GOT3 (cell line): ENCODE data around the gene BCDIN3D.

Experiments
- DNase-seq: peaks from one replicate; lab custom pipeline; 2025; ENCODE audit warnings: mixed read lengths; lab: John Stamatoyannopoulos, UW

The BCDIN3D gene

DNA sequence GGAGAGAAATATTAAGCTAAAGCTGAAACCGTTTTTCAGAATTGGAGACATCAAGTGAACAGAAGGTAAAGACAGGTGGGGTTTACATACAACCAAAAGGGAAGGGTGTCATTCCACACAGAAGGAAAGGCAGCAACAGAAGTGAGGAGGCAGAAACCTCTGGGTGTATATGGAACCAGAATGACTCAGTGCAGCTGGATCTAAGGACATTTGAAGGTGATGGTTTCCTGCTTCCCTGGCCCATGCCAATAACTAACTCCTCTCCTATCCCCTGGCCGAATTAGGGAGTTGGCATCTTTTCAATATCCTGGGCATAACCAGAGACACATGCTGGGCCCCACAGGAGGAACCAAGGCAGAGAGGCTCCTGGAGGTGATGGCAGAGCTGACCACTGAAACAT is 23.1 kb downstream of the BCDIN3D start:
- no peak for DNase-seq

DNA sequence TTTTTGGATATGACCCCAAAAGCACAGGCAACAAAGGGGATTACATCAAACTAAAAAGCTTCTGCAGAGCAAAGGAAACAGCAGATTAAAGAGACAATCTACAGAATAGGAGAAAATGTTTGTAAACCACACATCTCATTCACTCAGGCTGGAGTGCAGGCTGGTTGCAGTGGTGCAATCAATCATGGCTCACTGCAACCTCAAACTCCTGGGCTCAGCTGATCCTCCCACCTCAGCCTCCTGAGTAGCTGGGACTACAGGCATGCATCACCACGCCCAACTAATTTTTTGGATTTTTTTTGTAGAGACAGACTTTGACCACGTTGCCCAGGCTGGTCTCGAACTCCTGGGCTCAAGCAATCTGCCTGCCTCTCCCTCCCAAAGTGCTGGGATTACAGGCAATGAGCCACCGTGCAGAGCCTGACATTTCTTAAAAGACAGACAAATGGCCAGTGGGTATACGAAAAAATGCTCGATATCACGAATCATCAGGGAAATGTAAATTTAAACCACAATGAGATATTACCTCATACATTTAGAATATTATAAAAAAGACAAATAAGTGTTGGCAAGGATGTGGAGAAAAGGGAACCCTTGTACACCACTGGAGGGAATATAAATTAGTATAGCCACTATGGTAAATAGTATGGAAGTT is 24.5 kb downstream of the BCDIN3D start:
- DNase-seq, result no peak

DNA sequence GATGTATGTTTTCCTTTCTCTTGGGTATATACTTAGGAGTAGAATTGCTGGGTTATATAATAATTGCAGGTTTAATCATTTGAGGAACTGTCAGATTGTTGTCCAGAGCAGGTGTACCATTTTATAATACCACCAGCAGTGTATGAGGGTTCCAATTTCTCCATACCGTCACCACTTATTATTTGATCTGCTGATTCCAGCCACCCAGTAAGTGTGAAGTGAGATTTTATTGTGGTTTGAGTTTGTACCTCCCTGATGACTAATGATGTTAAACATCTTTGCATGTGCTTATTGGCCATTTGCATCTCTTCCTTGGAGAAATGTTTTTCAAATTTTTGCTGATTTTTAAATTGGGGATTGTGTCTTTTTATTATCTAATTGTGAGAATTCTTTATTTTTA is 29.8 kb downstream of the BCDIN3D start:
- no peak for DNase-seq

DNA sequence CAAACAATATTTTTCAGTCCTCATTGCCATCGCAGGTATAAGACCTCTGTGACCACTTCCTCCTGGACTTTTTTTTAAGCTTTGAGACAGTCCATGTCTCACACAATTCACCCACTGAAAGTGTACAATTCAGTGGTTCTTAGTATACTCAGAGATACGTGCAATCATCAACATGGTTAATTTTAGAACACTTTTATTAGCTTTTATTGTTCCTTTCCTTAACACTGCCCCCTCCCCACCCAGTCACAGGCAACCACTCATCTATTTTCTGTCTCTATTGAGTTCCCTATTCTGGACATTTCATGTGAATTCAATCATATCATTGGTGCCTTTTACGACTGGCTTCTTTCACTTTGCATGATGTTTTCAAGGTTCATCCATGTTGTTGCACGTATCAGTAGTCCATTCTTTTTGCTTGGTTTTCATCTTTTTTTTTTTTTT is 30.9 kb downstream of the BCDIN3D start:
- DNase-seq, result no peak

- DNase-seq, result no peak
Measured at GRCh38 chr12:49811136-49811535, 31.8 kb downstream of the BCDIN3D start.

GRCh38 chr12:49809906-49810389 is 33.0 kb downstream of the BCDIN3D start:
- no peak for DNase-seq

GRCh38 chr12:49809381-49809905 is 33.5 kb downstream of the BCDIN3D start:
- DNase-seq, result no peak

GRCh38 chr12:49808686-49809380 is 34.1 kb downstream of the BCDIN3D start:
- DNase-seq, result no peak

GRCh38 chr12:49807991-49808580 is 34.8 kb downstream of the BCDIN3D start:
- DNase-seq, result no peak

DNA sequence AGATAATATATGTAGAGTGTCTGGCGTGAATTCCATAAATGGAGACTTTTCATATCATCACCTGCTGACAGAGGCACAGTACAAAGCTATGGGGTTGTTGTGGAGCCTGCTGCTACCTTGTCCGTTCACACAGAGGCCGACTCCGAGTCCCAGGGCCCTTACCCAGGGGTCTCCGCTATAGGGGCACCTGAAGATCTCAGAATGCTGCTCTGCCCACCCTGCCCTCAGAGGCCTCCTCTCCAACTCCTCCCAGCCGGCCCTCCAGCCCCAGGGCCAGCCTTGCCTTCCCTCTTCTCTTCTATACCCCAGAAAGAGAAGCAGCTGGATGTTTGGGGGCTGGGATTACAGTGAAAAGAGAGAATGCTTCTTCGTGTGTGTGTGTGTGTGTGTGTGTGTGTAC is 36.0 kb downstream of the BCDIN3D start:
- no peak for DNase-seq

DNA sequence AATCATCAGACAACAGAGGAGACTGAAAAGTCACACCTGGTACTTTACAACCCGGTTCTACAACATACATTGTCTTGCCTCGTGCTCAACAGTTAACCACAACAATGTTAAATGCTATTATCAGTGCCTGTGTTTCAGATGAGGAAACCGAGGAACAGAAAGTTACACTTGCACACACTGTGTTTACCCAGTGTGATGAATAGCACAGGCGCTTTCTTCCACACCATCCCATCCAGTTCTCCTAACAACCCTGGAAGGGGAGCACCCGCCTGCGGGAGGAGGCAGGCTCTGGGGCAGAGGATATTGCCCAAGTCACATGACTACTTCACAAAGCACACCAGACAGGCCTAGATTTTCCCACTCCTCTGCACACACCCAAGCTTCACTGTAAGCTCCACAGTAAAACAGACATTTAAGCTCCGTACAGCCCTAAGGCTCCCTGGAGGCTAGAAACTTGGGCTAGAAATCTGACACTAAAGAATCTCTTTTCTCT is 36.5 kb downstream of the BCDIN3D start:
- DNase-seq, result no peak

DNA sequence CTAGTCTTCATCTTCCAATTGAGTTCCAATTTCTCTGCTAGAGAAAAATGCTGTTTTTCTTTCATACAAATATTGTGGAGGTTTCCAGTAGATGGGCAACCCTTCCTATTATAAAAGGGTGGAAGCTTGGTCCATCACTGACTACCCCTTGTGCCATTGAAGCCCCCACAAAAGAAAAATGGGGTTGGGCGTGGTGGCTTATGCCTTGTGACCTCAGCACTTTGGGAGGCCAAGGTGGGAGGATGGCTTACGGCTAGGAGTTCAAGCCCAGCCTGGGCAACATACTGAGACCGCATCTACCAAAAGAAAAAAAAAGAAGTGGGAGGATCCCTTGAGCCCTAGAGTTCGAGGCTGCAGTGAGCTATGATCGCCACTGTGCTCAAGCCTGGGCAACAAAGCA is 37.5 kb downstream of the BCDIN3D start:
- DNase-seq, result no peak

DNA sequence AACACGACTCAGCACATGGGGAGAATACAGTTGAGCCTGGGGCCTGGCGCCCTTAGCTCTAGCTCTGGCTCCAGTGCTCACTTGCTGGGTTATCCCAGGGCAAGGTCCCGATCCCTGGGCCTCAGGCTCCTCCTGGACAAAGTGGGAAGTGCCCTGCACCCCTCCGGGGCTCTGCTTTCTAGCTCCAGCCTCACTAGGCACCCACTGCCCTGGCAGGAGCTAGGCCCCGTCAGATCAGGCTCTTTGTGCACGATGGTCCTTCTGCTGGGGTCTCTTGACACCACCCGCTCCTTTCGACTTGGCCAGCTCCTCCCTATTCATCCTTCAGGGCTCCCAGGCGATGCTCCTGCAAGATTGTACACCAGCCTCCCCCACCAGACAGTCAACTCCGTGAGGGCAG is 38.1 kb downstream of the BCDIN3D start:
- DNase-seq, result no peak

- DNase-seq, result no peak
Measured at GRCh38 chr12:49803693-49804450, 39.0 kb downstream of the BCDIN3D start.

DNA sequence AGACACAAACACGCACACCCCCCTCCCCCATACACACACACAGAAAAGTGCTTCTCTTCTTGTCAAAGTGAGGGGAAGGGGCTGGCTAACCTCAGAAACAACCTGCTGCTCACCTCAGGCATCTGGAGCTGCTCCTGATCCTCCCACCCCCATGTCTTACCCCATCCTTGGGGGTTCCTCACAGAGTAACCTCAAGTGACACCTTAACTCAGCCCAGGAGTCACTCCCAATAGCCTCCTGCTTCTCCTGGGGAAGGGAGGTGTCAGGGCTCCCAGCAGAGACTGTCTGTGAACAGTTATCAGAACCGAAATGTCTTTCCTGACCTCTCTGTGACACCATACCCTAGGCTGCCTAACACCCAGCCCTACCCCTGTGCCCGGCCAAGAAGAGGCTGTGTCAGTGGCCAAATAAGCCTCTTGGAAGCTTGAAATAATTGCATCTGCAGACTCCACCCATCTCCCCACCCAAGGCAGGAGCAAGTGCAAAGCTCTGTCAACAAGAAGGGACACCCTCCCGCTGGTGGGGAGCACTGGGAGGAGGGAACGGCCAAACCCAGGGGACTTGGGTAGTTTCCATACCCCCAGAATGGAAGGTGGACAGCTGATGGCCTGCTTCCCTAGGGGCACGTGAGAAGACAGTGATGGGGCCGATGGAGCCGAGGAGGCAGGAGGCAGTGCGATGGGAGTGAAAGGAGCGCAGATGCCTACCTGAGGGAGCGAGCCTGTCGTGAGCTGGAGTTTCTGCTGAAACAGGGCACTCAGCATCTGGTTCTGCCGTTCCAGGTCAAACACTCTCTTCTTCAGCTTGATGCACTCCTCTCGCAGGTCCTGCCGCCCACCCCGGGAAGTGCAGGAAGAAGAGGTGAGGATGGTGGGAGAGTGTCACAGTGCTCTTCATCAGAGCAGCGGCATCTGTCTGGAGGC is 41.5 kb downstream of the BCDIN3D start:
- no peak for DNase-seq

- DNase-seq, result no peak
Measured at GRCh38 chr12:49800421-49801140, 42.3 kb downstream of the BCDIN3D start.

DNA sequence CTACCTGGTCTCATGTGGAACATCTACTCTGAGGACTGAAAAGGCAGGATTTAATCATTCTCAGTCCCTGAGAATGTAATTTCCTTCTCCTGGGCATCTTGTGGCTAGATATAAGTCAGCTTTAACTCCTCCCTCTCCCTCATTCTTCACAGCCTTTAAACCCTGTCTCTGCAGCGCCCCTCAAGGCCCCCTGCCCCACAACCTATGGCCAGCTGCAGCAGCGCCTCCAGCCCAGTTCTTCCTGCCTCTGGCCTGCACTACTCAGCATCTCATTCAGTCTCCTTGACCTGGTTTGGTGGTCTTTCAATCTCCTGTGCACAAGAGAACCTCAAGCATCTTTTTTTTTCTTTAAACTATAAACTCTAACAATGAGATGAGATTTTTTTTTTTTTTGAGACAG is 44.0 kb downstream of the BCDIN3D start:
- DNase-seq, result no peak

DNA sequence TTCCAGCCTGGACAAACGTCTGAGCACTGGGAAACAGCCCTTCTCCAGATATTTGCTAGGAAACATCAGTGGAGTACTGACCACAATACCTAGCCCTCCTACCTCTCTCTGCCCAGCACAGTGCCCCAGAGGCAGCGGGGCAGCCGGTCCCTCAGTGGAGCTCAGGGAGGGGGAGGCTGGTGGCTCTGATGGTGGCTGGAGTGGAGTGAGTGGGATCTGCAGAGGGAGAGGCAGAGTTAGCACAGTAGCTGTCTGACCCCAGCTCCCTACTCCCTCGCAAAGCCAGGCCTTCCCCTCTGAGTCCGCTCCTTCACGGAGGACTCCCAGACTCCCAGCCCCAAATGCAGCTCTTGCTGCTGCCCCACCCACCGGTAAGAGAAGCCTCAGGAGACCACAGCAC is 44.7 kb downstream of the BCDIN3D start:
- DNase-seq, result no peak

DNA sequence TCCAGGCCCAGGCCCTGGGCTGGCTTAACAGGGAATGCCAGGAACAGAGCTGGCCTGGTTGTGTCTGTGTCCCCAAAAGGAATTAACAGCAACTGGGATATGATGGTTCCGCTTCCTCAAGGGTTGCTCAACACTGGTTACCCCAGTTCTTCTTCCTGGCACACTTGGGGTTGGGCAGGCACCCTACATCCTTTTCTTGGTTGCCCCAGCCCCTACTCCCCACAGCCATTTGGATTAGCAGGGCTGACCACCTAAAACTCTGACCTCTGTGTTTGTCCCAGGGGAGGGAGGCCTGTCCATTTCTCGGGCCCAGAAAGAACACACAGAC is 45.5 kb downstream of the BCDIN3D start:
- DNase-seq, result no peak
